ENCODE measurements around the gene CCDC86.

The CCDC86 gene

GRCh38 chr11:60831501-60832079 is 10.3 kb upstream of the CCDC86 start:
- no peak for DNase-seq

DNA sequence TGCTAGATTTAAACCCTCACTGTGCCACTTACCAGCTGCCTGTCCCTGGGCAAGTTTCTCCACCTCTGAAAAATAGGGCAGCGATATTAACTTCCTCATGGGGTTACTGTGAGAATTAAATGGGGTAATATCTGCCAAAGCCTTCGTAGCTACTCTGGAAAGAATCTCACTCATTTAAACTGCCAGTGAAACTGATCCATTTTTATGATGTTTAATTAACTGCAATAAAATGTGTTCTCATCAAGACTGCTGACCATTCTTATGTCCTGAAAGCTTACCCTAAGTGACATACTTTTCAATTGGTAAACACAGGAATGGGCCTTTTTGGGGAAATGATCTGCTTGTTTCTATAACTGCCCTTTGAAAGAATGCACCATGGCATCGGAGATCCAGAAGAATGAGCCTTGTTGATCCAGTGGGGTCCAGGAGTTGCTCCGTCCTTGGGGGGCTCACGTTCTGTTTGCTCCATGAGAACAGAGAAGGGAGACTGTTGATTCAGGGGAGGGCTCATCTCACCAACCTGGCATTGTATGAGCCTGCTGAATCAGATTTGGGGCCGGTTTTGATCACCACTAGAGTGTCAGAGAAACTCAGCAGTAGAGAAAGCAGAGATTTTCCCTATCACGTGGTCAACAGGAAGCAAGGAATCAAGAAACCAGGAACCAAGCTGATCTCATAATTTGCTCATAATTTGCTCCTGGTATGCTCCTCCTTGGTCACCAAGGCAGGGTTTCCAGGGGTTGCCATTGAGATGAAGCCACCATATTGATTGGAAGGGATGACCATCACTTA is 7.0 kb upstream of the CCDC86 start:
- DNase-seq: no peak

GRCh38 chr11:60835534-60835846 is 6.4 kb upstream of the CCDC86 start:
- no peak for DNase-seq

- no peak for DNase-seq
These were observed 4.9 kb upstream of the CCDC86 start for GRCh38 chr11:60836866-60837515.

DNA sequence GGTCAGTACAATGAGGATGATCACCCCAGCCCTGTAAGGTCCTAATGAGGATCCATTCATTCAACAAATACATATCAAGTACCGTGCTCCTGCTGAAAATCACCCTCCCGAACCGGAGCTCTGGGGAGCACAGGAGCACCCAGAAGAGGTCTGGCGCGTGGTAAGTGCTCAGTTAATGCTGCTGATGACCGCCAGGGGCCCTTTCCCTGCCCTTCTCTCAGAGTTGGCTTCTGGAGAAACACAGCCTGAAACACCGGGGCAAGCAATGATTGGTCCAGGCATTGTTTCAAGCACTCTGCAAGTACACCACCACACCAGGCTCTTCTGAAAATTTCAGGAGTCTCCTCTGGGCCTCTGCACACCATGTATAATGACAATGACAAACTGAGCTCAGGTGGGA is 3.8 kb upstream of the CCDC86 start:
- DNase-seq: no peak

DNA sequence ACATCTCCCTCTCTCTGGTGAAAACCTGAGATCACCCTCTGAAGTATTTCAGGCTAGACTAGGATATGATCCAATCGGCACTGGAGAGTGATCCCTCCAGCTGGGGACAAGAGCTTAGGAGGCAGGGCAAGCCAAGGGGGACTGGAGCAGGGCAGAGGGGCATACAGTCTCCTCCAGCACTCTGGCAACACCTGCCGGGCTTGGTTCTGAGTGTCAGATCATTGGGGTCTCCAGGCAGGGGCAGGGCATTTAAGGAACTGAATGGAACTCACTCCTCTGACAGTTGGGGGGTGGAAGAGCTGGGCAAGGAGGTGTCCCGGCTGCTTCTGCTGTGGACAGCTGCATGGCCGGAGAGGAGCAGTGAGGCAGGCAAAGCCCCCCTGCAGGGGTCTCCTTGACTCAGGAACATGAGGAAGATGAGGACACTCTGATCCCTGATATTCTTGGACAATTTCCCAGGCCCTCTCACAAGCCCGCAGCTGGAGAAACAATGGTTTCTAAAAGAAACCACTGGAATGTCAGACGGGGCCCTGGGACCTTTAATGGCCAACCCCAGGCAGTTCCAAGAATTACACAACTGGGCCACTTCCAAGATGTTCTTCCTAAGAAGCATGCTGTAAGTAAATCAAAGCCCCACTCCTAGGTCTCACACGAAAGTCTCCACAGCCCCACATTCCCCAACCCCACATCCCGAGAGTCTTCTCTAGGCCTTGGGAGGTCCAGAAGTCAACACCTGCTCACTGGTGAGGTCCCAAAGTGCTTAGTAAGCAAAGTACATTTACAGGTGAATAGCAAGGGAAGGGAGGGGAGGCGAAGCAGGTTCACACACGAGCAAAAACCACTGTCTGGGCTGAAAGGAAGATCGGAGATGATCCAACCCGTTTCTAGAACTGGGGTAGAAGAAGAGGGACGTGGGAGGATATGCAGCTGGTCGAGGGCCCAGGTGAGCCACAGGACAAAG is 1.2 kb upstream of the CCDC86 start:
- no peak for DNase-seq

DNA sequence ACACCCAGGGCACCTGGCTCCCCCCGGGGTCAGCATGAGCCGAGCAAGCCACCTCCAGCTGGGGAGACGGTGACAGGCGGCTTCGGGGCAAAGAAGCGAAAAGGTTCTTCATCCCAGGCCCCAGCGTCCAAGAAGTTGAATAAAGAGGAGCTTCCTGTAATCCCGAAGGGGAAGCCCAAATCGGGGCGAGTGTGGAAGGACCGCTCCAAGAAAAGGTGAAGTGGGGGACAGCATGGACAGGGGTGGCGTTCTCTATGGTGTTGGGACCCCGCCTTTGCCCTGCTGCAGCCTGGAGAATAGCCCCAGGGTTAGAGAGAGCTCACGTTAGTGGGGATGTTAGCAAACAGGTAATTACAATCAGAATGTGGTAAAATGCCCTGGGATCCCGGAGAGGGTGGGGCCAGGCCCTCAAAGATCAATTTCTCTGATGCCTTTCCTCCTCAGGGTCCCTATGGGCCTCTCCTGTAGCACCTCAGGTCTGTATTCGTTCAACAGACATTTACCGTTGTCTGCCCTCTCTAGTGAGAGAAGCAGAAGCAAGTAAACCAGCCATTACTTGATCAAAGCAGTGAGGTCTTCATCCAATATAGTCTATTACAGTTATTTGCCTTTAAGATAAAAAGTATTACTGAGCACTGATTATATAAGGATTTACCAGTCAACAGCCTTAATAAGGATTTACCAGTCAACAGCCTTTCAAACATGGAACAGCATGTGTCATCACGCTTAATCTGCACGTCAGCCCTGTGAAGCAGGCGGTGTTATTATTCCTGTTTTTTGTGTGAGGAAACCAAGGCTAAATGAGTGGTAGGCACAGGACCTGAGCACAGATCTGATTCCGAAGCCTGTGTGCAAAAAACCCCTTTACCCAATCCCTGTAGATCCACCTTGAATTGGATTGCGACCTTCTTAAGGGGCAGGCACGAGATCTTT is 1.0 kb downstream of the CCDC86 start:
- peak; percentile 41 for DNase-seq

DNA sequence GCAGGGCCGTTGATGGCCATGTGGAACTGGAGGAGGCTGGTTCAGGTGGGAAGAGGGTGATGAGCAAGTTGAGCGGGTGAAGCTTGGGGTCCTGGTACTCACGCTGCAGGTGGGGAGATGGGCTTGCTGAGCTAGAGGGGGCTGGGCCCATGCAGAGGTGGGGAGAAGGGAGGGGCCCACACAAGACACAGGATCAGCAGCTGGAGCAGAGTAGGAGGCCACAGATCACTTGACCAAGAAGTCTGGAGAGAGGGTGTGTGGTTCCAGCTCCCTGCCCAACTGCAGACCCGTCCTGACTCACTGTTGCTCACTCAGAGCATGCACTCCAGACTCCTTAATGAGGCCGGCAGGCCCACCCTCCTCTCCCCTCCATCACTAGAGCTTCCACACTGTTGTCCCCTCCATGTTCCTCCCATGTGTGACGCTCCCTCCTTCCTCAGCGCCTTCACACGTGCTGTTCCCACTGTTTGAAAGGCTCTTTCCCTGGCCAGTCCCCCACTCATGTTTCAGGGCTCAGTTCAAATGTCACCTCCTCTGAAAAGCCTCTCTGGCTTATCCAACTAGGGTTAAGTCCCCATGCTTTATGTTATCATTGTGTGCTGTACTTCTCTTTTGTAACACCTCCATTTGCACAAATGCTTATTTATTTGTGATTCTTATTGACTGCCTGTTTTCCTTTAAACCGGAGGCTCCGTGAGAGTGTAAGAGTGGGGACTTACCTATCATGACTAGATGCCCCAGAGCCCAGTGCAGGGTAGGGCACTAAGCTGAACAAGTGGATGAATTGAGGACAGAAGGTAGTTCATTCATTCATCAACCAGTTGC is 2.3 kb downstream of the CCDC86 start:
- no peak for DNase-seq

- DNase-seq: no peak
These were observed 2.9 kb downstream of the CCDC86 start for GRCh38 chr11:60844870-60845221.

DNA sequence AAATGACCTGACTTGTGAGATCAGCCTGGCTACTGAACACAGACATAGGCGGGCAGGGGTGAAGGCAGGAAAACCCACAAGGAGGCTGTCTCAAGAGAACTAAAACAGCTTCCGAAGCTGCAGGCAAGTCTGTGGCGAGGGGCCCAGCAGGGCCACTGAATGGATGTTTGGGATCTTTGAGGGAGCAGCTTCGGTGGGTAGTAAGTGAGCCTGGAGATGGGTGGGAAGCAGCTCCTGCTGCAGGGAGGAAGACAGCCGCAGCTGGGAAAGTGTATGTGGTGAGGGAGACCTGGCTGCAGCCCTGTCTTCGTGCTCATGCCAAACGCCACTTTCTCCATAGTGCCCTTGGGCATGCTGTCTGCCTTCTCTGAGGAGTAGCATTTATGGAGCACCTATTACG is 3.4 kb downstream of the CCDC86 start:
- no peak for DNase-seq

DNA sequence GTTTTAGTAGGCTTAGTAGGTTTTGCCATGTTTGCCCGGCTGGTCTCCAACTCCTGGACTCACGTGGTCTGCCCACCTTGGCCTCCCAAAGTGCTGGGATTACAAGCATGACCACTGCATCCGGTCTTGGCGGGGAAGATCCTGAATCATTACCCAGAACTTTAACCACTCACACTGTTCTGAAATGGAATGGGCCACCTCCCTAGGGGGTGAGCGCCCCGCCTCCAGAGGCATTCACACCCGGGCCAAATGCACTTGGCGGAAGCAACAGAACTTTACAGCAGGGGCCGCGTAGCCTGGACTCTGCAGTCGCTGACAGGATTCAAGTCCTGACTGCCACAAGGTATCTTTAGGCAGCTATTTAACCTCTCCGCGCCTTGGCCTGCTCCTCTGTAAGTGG is 5.4 kb downstream of the CCDC86 start:
- DNase-seq: no peak

GRCh38 chr11:60847896-60848295 is 6.0 kb downstream of the CCDC86 start:
- DNase-seq: no peak

- DNase-seq: no peak
These were observed 6.8 kb downstream of the CCDC86 start for GRCh38 chr11:60848714-60849151.

GRCh38 chr11:60849641-60850520 is 8.0 kb downstream of the CCDC86 start:
- no peak for DNase-seq

- no peak for DNase-seq
These were observed 9.6 kb downstream of the CCDC86 start for GRCh38 chr11:60851327-60852104.

- DNase-seq: no peak
These were observed 10.4 kb downstream of the CCDC86 start for GRCh38 chr11:60852117-60852981.

DNA sequence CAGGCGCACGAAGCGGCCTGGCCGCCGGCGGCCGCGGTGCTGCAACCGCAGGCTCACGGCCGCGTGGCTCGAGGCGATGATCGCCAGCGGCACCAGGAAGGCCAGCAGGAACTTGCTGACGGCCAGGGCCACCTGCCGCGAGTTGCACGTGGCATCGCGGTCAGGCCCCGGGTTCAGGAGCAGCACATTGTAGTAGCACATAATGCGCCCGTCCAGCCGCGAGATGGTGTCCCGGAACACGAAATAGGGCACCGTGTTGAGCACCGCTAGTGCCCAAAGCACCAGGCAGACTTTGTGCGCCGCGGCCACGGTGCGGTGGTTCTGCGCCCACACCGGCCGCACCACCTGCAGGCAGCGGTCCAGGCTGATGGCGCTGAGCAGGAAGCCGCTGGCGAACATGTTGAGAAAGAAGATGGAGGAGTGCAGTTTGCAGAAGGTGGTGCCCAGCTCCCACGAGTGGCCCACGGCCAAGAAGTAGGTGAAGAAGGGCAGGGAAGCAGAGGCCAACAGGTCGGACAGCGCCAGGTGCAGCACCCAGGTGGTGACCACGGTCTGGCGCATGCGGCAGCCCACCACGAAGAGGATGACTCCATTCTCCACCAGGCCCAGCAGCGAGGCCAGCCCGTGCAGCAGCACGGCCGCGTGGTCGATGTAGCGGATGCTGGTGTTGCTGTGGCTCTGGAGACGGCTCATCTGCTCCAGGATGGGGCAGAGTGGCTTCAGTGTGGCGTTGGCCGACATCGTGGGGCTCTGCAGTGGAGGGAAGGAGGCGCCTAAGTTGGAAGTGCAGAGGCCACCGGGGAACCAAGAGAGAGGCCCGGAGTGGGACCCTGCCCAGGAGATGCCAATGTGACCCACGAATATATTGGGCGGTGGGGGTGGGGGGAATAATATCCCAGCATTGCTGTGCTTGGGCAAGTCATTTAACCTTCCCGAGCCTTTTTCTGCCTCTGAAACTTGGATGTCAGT is 11.4 kb downstream of the CCDC86 start:
- no peak for DNase-seq
